Upper lobe of left lung (tissue), 4 donors: ENCODE data around the gene CUBN.

Source experiments
- CTCF ChIP-seq, 6 experiments: fragments of 450-650 bp in 4 of 6; fragments of 200-600 bp in 2 of 6; sonication (generic) in 2 of 6; IDR thresholded peaks; one replicate each; pipeline ENCODE4 v1.5.1; 2016 to 2019; ENCODE audit warnings: antibody characterized with exemption in 6 of 6
- EP300 ChIP-seq, 4 donors: sonication (generic); formaldehyde crosslinking; IDR thresholded peaks; one replicate each; pipeline ENCODE4 v1.5.1; 2017; ENCODE audit warnings: antibody characterized with exemption in 4 of 4, control low read depth in 2 of 4
- POLR2A ChIP-seq, 4 donors: fragments of 450-650 bp; IDR thresholded peaks; one replicate each; pipeline ENCODE4 v1.5.1; 2016 to 2017; ENCODE audit warnings: antibody characterized with exemption in 4 of 4, mild to moderate bottlenecking in 2 of 4
- POLR2AphosphoS5 ChIP-seq, 2 donors: sonication (generic); formaldehyde crosslinking; IDR thresholded peaks; one replicate each; pipeline ENCODE4 v1.5.1; 2017; ENCODE audit warnings: antibody characterized with exemption in 2 of 2

- no peak for TF ChIP-seq CTCF (IDR thresholded peaks at IDR 0.05)
- TF ChIP-seq EP300 (IDR thresholded peaks at IDR 0.05): no peak
- TF ChIP-seq POLR2AphosphoS5 (IDR thresholded peaks at IDR 0.05): no peak
- no peak for TF ChIP-seq POLR2A (IDR thresholded peaks at IDR 0.05)
Observed at GRCh38 chr10:17065273-17065672, 64.3 kb downstream of the CUBN start.
